Testis (tissue), 3 donors: ENCODE results near the gene MAGEL2. TPM values are rescaled to one million over a fixed set of nuclear protein-coding genes. Genes with fewer than 3 reads are reported as not detected.

Experiments
- DNase-seq: peaks from one replicate; pipeline ENCODE4 v3.0.0-alpha.2; 2019
- H3K27ac ChIP-seq, 2 donors: fragments of 200-600 bp; sonication (generic); one replicate each; pipeline ENCODE4 v1.5.1; 2019
- H3K27me3 ChIP-seq: fragments of 200-600 bp; sonication (generic); one replicate; pipeline ENCODE4 v1.5.1; 2019
- H3K36me3 ChIP-seq: fragments of 200-600 bp; sonication (generic); one replicate; pipeline ENCODE4 v1.5.1; 2017; ENCODE audit warnings: low read depth; ENCODE audit errors: missing control alignments
- H3K4me1 ChIP-seq: fragments of 200-600 bp; sonication (generic); one replicate; pipeline ENCODE4 v1.5.1; 2019
- H3K4me3 ChIP-seq, 2 donors: fragments of 200-600 bp; sonication (generic); one replicate each; pipeline ENCODE4 v1.5.1; 2017 to 2019
- H3K9me3 ChIP-seq: fragments of 200-600 bp; sonication (generic); one replicate; pipeline ENCODE4 v1.5.1; 2017
- CTCF ChIP-seq, 3 experiments: fragments of 450-650 bp in 2 of 3; fragments of 200-600 bp in 1 of 3; sonication (generic) in 1 of 3; IDR thresholded peaks; one replicate each; pipeline ENCODE4 v1.5.1; 2016 to 2019; ENCODE audit warnings: antibody characterized with exemption in 3 of 3, mild to moderate bottlenecking in 2 of 3, moderate library complexity in 1 of 3
- POLR2A ChIP-seq: fragments of 450-650 bp; IDR thresholded peaks from one replicate; pipeline ENCODE4 v1.6.1; 2017; ENCODE audit warnings: antibody characterized with exemption, mild to moderate bottlenecking, moderate library complexity
- WGBS, 2 donors: methylation state at CpG; one replicate each; pipeline ENCODE4 v1.1.5; 2018; 5-methylcytosine and 5-hydroxymethylcytosine counted together
- intact Hi-C: fragments of 100-400 bp; cut with DNase I; formaldehyde crosslinking; loops from one replicate; pipeline ENCODE4 v1.15.1; 2023; ENCODE audit warnings: low total_unique reads
- polyA plus RNA-seq: library from polyadenylated mRNA; stranded (reverse); fragments of 350-450 nt; fragmentation: Illumina TruSeq; extraction: RNeasy Lipid Tissue Mini Kit (QIAGEN cat#74804); gene quantifications from one replicate; pipeline ENCODE4 v1.2.3, GENCODE V29; 2014; ENCODE audit warnings: low read depth, low replicate concordance; ENCODE audit not compliant: insufficient read depth
- total RNA-seq, 2 donors: library from RNA; depleted of rRNA; stranded (reverse); fragments of >200 nt; gene quantifications; one replicate each; pipeline ENCODE4 v1.2.3, GENCODE V29; 2016

The MAGEL2 gene
- total and polyA plus RNA-seq, 3 donors from 2014 or later = 1.9 to 5.8 (median 3.5) TPM

GRCh38 chr15:23690015-23690414 is 42.3 kb upstream of the MAGEL2 start:
- intact Hi-C loops = no loop called here
- no peaks in the 10 kb centered on the region for H3K4me1 ChIP-seq
- H3K27me3 ChIP-seq = no peaks in the 10 kb centered on the region
- no peak for DNase-seq
- no peaks in the 10 kb centered on the region for H3K9me3 ChIP-seq
- no peak for TF ChIP-seq POLR2A
- no peak for TF ChIP-seq CTCF (IDR thresholded peaks at IDR 0.05)
- H3K27ac ChIP-seq = peak overlapping the region in 1 of 2 donors; percentile 22
- WGBS, 2 donors = 56 to 70% methylated on average over 4 of the region's 4 CpGs
- H3K36me3 ChIP-seq = no peaks in the 10 kb centered on the region
- no peak overlapping the region for H3K4me3 ChIP-seq

- H3K4me1 ChIP-seq = no peaks in the 10 kb centered on the region
- peak; percentile 83 for DNase-seq
- H3K27ac ChIP-seq = peak within 1 kb of the TSS; percentile 41 to 44
- 13 to 19% methylated on average over 4 to 31 of the region's 38 CpGs for WGBS, 2 donors
- H3K36me3 ChIP-seq = no peaks in the 10 kb centered on the region
- peak within 1 kb of the TSS; percentile 62 to 64 for H3K4me3 ChIP-seq
- TF ChIP-seq CTCF (IDR thresholded peaks at IDR 0.05) (no peak), POLR2A (no peak)
- H3K9me3 ChIP-seq = no peaks in the 10 kb centered on the region
- intact Hi-C loops = no loop called here
- H3K27me3 ChIP-seq = no peaks in the 10 kb centered on the region
Measured at GRCh38 chr15:23687143-23687470, 39.4 kb upstream of the MAGEL2 start, which contains the start of gene NDN. Gene NDN (minus strand): TSS chr15:23687305. CDS start chr15:23687217, 88 bp downstream.

GRCh38 chr15:23686466-23687142 is 38.9 kb upstream of the MAGEL2 start:
- Histone ChIP-seq H3K4me1 (no peaks in the 10 kb centered on the region), H3K9me3 (no peaks in the 10 kb centered on the region), H3K27ac (peak overlapping the region; percentile 41 to 44), H3K36me3 (no peaks in the 10 kb centered on the region), H3K4me3 (peak overlapping the region; percentile 62 to 64), H3K27me3 (no peaks in the 10 kb centered on the region)
- TF ChIP-seq POLR2A (no peak), CTCF (IDR thresholded peaks at IDR 0.05) (no peak)
- DNase-seq = peak; percentile 27
- intact Hi-C loops = no loop called here
- WGBS, 2 donors = 37% methylated on average over 50 of the region's 57 CpGs; no CpG with 5 or more reads in 1 of the 2 donors

- Histone ChIP-seq H3K36me3 (no peaks in the 10 kb centered on the region), H3K27ac (no peak overlapping the region), H3K4me1 (no peaks in the 10 kb centered on the region), H3K4me3 (no peak overlapping the region), H3K27me3 (no peaks in the 10 kb centered on the region), H3K9me3 (no peaks in the 10 kb centered on the region)
- 65 to 74% methylated on average over 3 of the region's 3 CpGs for WGBS, 2 donors
- no peak for TF ChIP-seq CTCF (IDR thresholded peaks at IDR 0.05)
- TF ChIP-seq POLR2A = no peak
- no peak for DNase-seq
- intact Hi-C loops = no loop called here
Measured at GRCh38 chr15:23671481-23671880, 23.8 kb upstream of the MAGEL2 start.

- H3K4me3 ChIP-seq = no peak overlapping the region
- WGBS, 2 donors = 90 to 95% methylated on average over 1 of the region's 1 CpG
- no peaks in the 10 kb centered on the region for H3K4me1 ChIP-seq
- H3K9me3 ChIP-seq = no peaks in the 10 kb centered on the region
- intact Hi-C loops = no loop called here
- TF ChIP-seq POLR2A (no peak), CTCF (IDR thresholded peaks at IDR 0.05) (no peak)
- H3K27ac ChIP-seq = no peak overlapping the region
- DNase-seq = no peak
- H3K36me3 ChIP-seq = no peaks in the 10 kb centered on the region
- H3K27me3 ChIP-seq = no peaks in the 10 kb centered on the region
Measured at GRCh38 chr15:23670970-23671369, 23.3 kb upstream of the MAGEL2 start.
